Panc1 (cell line): ENCODE measurements around the gene PLCH1.

ENCODE experiments used
- POLR2AphosphoS5 ChIP-seq: IDR thresholded peaks from 2 replicates; pipeline ENCODE4 v1.6.1; 2012; ENCODE audit warnings: mild to moderate bottlenecking, low read depth, low read length, moderate library complexity
- TF ChIP-seq, protein P1 (sequence below): fragments of 450-650 bp; IDR thresholded peaks from 2 replicates; pipeline ENCODE4 v1.5.1; 2017; ENCODE audit warnings: mild to moderate bottlenecking
- TF ChIP-seq, protein P2 (sequence below), 2 experiments: IDR thresholded peaks; 2 replicates each; pipeline ENCODE4 v1.6.1; 2011 to 2012; ENCODE audit warnings: low read depth in 2 of 2, control low read depth in 1 of 2, low read length in 1 of 2, mild to moderate bottlenecking in 1 of 2, moderate library complexity in 1 of 2; ENCODE audit not compliant: insufficient read depth in 1 of 2

DNA sequence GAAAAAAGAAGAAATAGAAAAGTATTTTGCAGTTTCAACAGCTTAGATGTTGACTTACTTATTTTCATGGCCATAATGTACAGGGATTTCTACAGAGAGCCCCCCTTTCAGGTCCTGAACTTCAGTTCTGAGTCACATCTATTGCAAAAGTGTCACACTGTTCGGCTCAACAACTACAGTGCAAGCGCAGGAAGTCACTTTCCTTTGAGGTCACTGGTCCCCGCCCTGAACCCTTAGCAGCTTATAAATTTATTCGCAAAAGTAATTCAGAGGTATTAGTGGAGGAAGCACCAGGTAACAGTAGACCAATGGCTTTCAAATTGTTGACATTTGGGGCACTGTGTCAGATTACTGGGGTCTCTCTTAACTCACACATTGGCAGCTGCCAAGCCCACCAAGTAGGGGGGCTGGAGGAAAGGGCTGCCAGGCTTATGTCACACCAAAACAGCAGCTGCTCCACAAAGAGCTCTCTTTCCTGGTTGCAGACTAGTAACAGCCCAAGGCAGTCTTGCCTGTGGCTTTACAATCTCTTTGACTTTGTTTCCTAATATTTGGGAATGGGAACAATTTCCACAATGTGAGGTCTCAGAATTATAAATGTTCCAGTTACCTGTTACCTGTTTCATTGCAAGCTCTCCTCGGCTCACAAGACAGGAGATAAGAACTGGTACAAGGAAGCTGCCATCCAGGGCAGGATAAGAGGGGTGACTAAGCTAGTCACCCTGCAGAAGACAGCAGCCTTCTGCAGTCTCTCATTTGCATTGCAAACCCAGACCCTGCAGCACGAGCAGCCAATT is 321.1 kb downstream of the PLCH1 start:
- TF ChIP-seq POLR2AphosphoS5: no peak
- TF ChIP-seq, protein P1, sequence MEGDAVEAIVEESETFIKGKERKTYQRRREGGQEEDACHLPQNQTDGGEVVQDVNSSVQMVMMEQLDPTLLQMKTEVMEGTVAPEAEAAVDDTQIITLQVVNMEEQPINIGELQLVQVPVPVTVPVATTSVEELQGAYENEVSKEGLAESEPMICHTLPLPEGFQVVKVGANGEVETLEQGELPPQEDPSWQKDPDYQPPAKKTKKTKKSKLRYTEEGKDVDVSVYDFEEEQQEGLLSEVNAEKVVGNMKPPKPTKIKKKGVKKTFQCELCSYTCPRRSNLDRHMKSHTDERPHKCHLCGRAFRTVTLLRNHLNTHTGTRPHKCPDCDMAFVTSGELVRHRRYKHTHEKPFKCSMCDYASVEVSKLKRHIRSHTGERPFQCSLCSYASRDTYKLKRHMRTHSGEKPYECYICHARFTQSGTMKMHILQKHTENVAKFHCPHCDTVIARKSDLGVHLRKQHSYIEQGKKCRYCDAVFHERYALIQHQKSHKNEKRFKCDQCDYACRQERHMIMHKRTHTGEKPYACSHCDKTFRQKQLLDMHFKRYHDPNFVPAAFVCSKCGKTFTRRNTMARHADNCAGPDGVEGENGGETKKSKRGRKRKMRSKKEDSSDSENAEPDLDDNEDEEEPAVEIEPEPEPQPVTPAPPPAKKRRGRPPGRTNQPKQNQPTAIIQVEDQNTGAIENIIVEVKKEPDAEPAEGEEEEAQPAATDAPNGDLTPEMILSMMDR: no peak
- TF ChIP-seq, protein P2, sequence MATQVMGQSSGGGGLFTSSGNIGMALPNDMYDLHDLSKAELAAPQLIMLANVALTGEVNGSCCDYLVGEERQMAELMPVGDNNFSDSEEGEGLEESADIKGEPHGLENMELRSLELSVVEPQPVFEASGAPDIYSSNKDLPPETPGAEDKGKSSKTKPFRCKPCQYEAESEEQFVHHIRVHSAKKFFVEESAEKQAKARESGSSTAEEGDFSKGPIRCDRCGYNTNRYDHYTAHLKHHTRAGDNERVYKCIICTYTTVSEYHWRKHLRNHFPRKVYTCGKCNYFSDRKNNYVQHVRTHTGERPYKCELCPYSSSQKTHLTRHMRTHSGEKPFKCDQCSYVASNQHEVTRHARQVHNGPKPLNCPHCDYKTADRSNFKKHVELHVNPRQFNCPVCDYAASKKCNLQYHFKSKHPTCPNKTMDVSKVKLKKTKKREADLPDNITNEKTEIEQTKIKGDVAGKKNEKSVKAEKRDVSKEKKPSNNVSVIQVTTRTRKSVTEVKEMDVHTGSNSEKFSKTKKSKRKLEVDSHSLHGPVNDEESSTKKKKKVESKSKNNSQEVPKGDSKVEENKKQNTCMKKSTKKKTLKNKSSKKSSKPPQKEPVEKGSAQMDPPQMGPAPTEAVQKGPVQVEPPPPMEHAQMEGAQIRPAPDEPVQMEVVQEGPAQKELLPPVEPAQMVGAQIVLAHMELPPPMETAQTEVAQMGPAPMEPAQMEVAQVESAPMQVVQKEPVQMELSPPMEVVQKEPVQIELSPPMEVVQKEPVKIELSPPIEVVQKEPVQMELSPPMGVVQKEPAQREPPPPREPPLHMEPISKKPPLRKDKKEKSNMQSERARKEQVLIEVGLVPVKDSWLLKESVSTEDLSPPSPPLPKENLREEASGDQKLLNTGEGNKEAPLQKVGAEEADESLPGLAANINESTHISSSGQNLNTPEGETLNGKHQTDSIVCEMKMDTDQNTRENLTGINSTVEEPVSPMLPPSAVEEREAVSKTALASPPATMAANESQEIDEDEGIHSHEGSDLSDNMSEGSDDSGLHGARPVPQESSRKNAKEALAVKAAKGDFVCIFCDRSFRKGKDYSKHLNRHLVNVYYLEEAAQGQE (IDR thresholded peaks at IDR 0.05; ENCODE audit: insufficient read depth in 1 of 2, low read depth in 2 of 2, low read length in 1 of 2): no peak
